Left ventricle myocardium inferior (tissue), 1 donor: Measurements from ENCODE around the gene TBC1D16. TPM values are rescaled to one million over a fixed set of nuclear protein-coding genes. Genes with fewer than 3 reads are reported as not detected.
"Not testable (repeated sequence)": the region's sequence is repeated elsewhere in the genome, so short reads cannot be mapped to it uniquely, and the experiment has no call there.

Experiments
- DNase-seq: peaks from one replicate; pipeline ENCODE4 v3.0.0-alpha.2; 2020
- H3K27ac ChIP-seq: fragments of 200-600 bp; replicated peaks from 2 replicates; pipeline ENCODE4 v1.8.0; 2021
- H3K27me3 ChIP-seq: fragments of 200-600 bp; 2 replicates; pipeline ENCODE4 v1.8.0; 2021; ENCODE audit warnings: low read depth
- H3K36me3 ChIP-seq: fragments of 200-600 bp; 2 replicates; pipeline ENCODE4 v1.8.0; 2021
- H3K4me1 ChIP-seq: fragments of 200-600 bp; 2 replicates; pipeline ENCODE4 v1.8.0; 2021
- H3K4me3 ChIP-seq: fragments of 200-600 bp; 2 replicates; pipeline ENCODE4 v1.8.0; 2021; ENCODE audit warnings: mild to moderate bottlenecking, moderate library complexity
- H3K9me3 ChIP-seq: fragments of 200-600 bp; replicated peaks from 2 replicates; pipeline ENCODE4 v1.8.0; 2021
- intact Hi-C: fragments of 100-400 bp; cut with micrococcal nuclease; formaldehyde crosslinking; loops from one replicate; pipeline ENCODE4 v1.11.0; 2022
- total RNA-seq: library from RNA; stranded (reverse); fragmentation: NEBNext Ultra II Directional; extraction: Animal tissue kit (Norgen Biotek cat#: 25700); gene quantifications from one replicate; pipeline ENCODE4 v1.2.1, GENCODE V29; 2021
- TF ChIP-seq, protein P1 (sequence below): fragments of 200-600 bp; IDR thresholded peaks from 2 replicates; pipeline ENCODE4 v1.8.0; 2021; ENCODE audit warnings: antibody characterized with exemption, mild to moderate bottlenecking, borderline replicate concordance
- donor health status: DM: no; HTN: yes; CAD: no; lungs with severe emphysema.

The TBC1D16 gene
- total RNA-seq, 1 donor from 2014 or later = 15.9 TPM

DNA sequence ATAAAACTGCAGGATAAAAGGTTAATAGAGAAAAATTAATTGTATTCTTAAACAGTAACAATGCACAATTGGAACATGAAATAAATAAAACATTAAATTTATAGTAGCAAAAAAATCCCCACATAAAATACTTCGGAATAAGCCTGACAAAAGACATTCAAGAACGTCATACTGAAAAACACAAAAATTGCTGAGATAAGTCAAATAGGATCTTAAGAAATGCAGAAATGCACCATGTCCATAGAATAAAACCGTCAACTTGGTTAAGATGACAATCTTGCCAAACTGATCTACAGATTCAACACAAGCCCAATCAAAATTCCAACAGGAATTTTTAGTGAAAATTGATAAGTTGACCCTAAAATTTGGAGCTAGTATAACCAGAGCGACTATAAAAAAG lies 76.6 kb downstream of the TBC1D16 start:
- no peaks in the 10 kb centered on the region for H3K27me3 ChIP-seq
- H3K27ac ChIP-seq = no peak overlapping the region
- intact Hi-C loops = no loop called here
- no peaks in the 10 kb centered on the region for H3K36me3 ChIP-seq
- no peak overlapping the region for H3K4me3 ChIP-seq
- TF ChIP-seq, protein P1, sequence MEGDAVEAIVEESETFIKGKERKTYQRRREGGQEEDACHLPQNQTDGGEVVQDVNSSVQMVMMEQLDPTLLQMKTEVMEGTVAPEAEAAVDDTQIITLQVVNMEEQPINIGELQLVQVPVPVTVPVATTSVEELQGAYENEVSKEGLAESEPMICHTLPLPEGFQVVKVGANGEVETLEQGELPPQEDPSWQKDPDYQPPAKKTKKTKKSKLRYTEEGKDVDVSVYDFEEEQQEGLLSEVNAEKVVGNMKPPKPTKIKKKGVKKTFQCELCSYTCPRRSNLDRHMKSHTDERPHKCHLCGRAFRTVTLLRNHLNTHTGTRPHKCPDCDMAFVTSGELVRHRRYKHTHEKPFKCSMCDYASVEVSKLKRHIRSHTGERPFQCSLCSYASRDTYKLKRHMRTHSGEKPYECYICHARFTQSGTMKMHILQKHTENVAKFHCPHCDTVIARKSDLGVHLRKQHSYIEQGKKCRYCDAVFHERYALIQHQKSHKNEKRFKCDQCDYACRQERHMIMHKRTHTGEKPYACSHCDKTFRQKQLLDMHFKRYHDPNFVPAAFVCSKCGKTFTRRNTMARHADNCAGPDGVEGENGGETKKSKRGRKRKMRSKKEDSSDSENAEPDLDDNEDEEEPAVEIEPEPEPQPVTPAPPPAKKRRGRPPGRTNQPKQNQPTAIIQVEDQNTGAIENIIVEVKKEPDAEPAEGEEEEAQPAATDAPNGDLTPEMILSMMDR = no peak
- H3K9me3 ChIP-seq = peaks cover 7% of the 10 kb centered on the region
- DNase-seq = no peak
- H3K4me1 ChIP-seq = no peaks in the 10 kb centered on the region

DNA sequence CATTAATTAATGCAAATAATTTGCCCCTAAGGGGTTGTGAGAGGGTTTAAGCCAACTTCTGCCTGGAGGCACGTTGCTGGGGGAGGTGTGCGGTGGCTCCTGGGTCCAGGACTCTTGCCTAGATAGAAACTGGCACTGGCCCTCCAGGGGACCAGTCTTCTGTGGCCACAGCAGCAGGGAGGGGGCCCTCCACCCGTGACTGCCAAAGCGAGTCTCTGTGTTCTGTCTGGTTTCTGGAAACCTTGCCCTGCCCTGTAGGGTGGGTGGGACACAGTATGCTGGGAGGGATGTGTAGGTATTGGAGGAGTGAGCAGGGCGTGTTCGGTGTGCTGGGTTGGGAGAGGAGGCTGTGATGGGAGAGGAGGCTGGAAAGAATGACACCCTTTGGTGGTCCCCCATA lies 78.8 kb downstream of the TBC1D16 start:
- DNase-seq = peak; percentile 11
- no peak overlapping the region for H3K27ac ChIP-seq
- H3K4me1 ChIP-seq = peaks cover 13% of the 10 kb centered on the region
- no peak overlapping the region for H3K4me3 ChIP-seq
- H3K9me3 ChIP-seq = peaks cover 7% of the 10 kb centered on the region
- intact Hi-C loops = no loop called here
- H3K36me3 ChIP-seq = no peaks in the 10 kb centered on the region
- H3K27me3 ChIP-seq = no peaks in the 10 kb centered on the region
- TF ChIP-seq, protein P1 = no peak

DNA sequence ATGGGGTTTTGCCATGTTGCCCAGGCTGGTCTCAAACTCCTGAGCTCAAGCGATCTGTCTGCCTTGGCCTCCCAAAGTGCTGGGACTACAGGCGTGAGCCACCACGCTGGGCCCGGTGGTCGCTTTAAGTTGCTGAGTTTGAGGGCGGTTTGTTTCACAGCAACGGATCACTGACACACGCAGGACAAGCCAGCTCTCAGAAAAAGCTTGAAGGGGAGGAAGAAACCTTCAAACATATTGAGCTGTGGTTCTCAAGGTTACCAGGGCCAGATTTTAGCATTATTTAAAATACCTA lies 79.3 kb downstream of the TBC1D16 start:
- H3K9me3 ChIP-seq, intact Hi-C loops, H3K27ac ChIP-seq, DNase-seq, H3K27me3 ChIP-seq, H3K36me3 ChIP-seq, H3K4me3 ChIP-seq: not testable (repeated sequence)
- H3K4me1 ChIP-seq = peaks cover 18% of the 10 kb centered on the region

DNA sequence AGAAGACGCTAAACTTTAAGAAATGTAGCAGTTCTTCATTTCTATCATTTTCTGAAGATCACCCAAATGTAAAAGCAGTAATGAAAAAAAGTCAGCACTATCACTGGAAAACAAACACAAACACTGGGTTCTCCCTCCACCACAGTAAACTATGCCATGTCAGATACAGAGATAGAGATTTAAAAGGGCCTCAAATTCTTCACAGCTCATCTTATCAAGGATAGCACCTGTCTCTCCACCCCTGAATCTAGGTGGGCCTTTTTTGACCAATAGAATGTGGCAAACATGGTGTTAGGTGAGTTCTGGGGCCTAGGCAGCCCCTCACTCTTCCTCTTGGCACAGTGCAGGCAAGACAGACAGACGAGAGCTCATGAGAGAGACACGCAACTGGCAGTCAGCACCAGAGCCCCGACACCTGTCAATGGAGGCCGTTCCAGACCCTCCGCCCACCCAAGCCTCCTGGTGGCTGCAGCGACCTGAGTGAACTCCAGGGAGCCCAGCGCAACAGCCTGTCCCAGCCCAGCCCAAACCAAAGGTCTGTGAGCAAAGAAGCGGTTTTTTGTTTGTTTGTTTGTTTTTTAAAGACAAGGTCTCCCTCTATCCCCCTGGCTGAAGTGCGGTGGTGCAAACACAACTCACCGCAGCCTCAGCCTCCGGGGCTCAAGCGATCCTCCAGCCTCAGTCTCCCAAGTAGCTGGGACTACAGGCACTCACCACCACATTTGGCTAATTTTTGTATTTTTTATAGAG lies 79.8 kb downstream of the TBC1D16 start:
- DNase-seq = peak; percentile 9
- no peak overlapping the region for H3K27ac ChIP-seq
- no peaks in the 10 kb centered on the region for H3K9me3 ChIP-seq
- H3K36me3 ChIP-seq = no peaks in the 10 kb centered on the region
- TF ChIP-seq, protein P1 = no peak
- intact Hi-C loops = no loop called here
- no peak overlapping the region for H3K4me3 ChIP-seq
- H3K27me3 ChIP-seq = no peaks in the 10 kb centered on the region
- H3K4me1 ChIP-seq = peaks cover 23% of the 10 kb centered on the region

- peak; percentile 6 for DNase-seq
- Histone ChIP-seq H3K4me3 (no peak overlapping the region), H3K4me1 (peaks cover 23% of the 10 kb centered on the region), H3K27me3 (no peaks in the 10 kb centered on the region), H3K36me3 (peaks cover 2% of the 10 kb centered on the region), H3K9me3 (no peaks in the 10 kb centered on the region), H3K27ac (no peak overlapping the region)
- TF ChIP-seq, protein P1 = no peak
- intact Hi-C loops = no loop called here
Measured at GRCh38 chr17:79955167-79955549, 80.5 kb downstream of the TBC1D16 start.

GRCh38 chr17:79954281-79955166 lies 81.1 kb downstream of the TBC1D16 start:
- TF ChIP-seq, protein P1 = no peak
- Histone ChIP-seq H3K27me3 (no peaks in the 10 kb centered on the region), H3K9me3 (no peaks in the 10 kb centered on the region), H3K4me3 (no peak overlapping the region), H3K4me1 (peaks cover 23% of the 10 kb centered on the region), H3K36me3 (peaks cover 8% of the 10 kb centered on the region), H3K27ac (no peak overlapping the region)
- DNase-seq = peak; percentile 5
- intact Hi-C loops = no loop called here
